H1 (cell line): Measurements from ENCODE around the gene ST6GALNAC4. TPM values are rescaled to one million over a fixed set of nuclear protein-coding genes. Genes with fewer than 3 reads are reported as not detected.

ENCODE experiments used
- ASH2L ChIP-seq: fragments of 200-600, 300-600 bp; sonication (generic); IDR thresholded peaks from one replicate; pipeline ENCODE4 v1.7.1; 2017; ENCODE audit warnings: low read length
- GABPA ChIP-seq: IDR thresholded peaks from 2 replicates; pipeline ENCODE4 v1.6.1; 2011; ENCODE audit warnings: mild to moderate bottlenecking, low read length, moderate library complexity, borderline replicate concordance; ENCODE audit not compliant: insufficient read depth
- HDAC2 ChIP-seq, 2 experiments: fragments of 300-600 bp in 1 of 2; sonication (generic) in 1 of 2; IDR thresholded peaks; 2 replicates each; pipeline ENCODE4 v1.6.1; 2011 to 2012; ENCODE audit warnings: low read depth in 2 of 2, low read length in 2 of 2, mild to moderate bottlenecking in 2 of 2, moderate library complexity in 2 of 2, borderline replicate concordance in 1 of 2, inconsistent platforms in 1 of 2
- JUND ChIP-seq: IDR thresholded peaks from 2 replicates; pipeline ENCODE4 v1.6.1; 2011; ENCODE audit warnings: mild to moderate bottlenecking, improper control_type of control experiment, low read length
- KDM5A ChIP-seq: fragments of 200-600 bp; IDR thresholded peaks from 2 replicates; pipeline ENCODE4 v1.7.1; 2012; ENCODE audit warnings: mild to moderate bottlenecking, low read length, inconsistent platforms, mixed read lengths
- NANOG ChIP-seq: IDR thresholded peaks from 2 replicates; pipeline ENCODE4 v1.6.1; 2011; ENCODE audit warnings: low read length, low read depth, mild to moderate bottlenecking, inconsistent platforms; ENCODE audit not compliant: insufficient read depth, poor library complexity, severe bottlenecking
- PHF8 ChIP-seq: fragments of 200-600 bp; sonication (generic); conservative IDR thresholded peaks from 2 replicates; pipeline ENCODE4 v1.7.1; 2012; ENCODE audit warnings: low read depth, mild to moderate bottlenecking, inconsistent platforms, low read length, moderate library complexity
- RAD21 ChIP-seq, 2 experiments: IDR thresholded peaks in 1 of 2; conservative IDR thresholded peaks in 1 of 2; 2 replicates each; pipeline ENCODE4 v1.6.1; 2011; ENCODE audit warnings: low read depth in 2 of 2, low read length in 2 of 2, improper control_type of control experiment in 1 of 2, inconsistent platforms in 1 of 2, mild to moderate bottlenecking in 1 of 2, moderate library complexity in 1 of 2
- polyA plus RNA-seq, 7 experiments: library from polyadenylated mRNA; depleted of rRNA in 3 of 7; stranded (reverse) in 5 of 7; unstranded in 2 of 7; fragments of >200 nt in 5 of 7; fragments of 200-250 nt in 2 of 7; gene quantifications; 1 replicate in 5 of 7; 2 replicates in 1 of 7; 4 replicates in 1 of 7; pipeline versions ENCODE4 v1.2.1 to v1.2.3, GENCODE V29; 2011 to 2013; ENCODE audit warnings: missing spikeins in 2 of 7, mixed read lengths in 2 of 7
- total RNA-seq: library from RNA; stranded (reverse); fragmentation: NEBNext Ultra II Directional; extraction: Animal tissue kit (Norgen Biotek cat#: 25700); gene quantifications from 2 replicates; pipeline ENCODE4 v1.2.1, GENCODE V29; 2021
- TF ChIP-seq, protein P1 (sequence below): fragments of 300-600 bp; sonication (generic); IDR thresholded peaks from 2 replicates; pipeline ENCODE4 v1.7.1; 2012; ENCODE audit warnings: low read length, moderate library complexity, mild to moderate bottlenecking, inconsistent platforms; ENCODE audit not compliant: insufficient replicate concordance

The ST6GALNAC4 gene
- total and polyA plus RNA-seq, 2 of the 8 experiments (the other 6 are each of a cell fraction or from before 2014, with no cell fraction given): 21.8 to 34.1 TPM

DNA sequence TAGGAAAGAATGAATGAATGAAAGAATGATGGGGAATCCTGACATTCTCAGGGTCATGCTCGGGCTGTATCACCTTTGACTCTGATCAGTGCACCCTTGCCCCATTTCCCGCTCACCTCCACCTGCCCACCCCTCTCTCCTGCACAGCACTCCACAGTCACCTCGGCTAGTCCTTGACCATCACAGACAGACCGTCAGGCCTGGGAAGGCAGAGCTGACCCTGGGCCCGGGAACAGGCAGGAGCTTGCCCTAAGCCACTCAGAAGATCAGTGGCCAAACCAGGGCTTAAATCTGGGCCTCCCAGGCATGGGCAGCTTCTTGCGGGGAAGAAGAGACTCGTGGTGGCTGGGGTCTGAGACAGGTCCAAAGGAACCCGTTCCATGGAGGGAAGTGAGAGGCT is 21.0 kb downstream of the ST6GALNAC4 start (continued):
- TF ChIP-seq PHF8 (no peak), NANOG (no peak), JUND (no peak), GABPA (no peak), KDM5A (no peak), HDAC2 (IDR thresholded peaks at IDR 0.05; ENCODE audit: borderline replicate concordance in 1 of 2, low read depth in 2 of 2, low read length in 2 of 2) (no peak), RAD21 (IDR thresholded peaks at IDR 0.05 in 1 of 2, conservative IDR thresholded peaks at IDR 0.05 in 1 of 2; ENCODE audit: low read depth in 2 of 2, low read length in 2 of 2) (no peak), ASH2L (no peak)
- TF ChIP-seq, protein P1, sequence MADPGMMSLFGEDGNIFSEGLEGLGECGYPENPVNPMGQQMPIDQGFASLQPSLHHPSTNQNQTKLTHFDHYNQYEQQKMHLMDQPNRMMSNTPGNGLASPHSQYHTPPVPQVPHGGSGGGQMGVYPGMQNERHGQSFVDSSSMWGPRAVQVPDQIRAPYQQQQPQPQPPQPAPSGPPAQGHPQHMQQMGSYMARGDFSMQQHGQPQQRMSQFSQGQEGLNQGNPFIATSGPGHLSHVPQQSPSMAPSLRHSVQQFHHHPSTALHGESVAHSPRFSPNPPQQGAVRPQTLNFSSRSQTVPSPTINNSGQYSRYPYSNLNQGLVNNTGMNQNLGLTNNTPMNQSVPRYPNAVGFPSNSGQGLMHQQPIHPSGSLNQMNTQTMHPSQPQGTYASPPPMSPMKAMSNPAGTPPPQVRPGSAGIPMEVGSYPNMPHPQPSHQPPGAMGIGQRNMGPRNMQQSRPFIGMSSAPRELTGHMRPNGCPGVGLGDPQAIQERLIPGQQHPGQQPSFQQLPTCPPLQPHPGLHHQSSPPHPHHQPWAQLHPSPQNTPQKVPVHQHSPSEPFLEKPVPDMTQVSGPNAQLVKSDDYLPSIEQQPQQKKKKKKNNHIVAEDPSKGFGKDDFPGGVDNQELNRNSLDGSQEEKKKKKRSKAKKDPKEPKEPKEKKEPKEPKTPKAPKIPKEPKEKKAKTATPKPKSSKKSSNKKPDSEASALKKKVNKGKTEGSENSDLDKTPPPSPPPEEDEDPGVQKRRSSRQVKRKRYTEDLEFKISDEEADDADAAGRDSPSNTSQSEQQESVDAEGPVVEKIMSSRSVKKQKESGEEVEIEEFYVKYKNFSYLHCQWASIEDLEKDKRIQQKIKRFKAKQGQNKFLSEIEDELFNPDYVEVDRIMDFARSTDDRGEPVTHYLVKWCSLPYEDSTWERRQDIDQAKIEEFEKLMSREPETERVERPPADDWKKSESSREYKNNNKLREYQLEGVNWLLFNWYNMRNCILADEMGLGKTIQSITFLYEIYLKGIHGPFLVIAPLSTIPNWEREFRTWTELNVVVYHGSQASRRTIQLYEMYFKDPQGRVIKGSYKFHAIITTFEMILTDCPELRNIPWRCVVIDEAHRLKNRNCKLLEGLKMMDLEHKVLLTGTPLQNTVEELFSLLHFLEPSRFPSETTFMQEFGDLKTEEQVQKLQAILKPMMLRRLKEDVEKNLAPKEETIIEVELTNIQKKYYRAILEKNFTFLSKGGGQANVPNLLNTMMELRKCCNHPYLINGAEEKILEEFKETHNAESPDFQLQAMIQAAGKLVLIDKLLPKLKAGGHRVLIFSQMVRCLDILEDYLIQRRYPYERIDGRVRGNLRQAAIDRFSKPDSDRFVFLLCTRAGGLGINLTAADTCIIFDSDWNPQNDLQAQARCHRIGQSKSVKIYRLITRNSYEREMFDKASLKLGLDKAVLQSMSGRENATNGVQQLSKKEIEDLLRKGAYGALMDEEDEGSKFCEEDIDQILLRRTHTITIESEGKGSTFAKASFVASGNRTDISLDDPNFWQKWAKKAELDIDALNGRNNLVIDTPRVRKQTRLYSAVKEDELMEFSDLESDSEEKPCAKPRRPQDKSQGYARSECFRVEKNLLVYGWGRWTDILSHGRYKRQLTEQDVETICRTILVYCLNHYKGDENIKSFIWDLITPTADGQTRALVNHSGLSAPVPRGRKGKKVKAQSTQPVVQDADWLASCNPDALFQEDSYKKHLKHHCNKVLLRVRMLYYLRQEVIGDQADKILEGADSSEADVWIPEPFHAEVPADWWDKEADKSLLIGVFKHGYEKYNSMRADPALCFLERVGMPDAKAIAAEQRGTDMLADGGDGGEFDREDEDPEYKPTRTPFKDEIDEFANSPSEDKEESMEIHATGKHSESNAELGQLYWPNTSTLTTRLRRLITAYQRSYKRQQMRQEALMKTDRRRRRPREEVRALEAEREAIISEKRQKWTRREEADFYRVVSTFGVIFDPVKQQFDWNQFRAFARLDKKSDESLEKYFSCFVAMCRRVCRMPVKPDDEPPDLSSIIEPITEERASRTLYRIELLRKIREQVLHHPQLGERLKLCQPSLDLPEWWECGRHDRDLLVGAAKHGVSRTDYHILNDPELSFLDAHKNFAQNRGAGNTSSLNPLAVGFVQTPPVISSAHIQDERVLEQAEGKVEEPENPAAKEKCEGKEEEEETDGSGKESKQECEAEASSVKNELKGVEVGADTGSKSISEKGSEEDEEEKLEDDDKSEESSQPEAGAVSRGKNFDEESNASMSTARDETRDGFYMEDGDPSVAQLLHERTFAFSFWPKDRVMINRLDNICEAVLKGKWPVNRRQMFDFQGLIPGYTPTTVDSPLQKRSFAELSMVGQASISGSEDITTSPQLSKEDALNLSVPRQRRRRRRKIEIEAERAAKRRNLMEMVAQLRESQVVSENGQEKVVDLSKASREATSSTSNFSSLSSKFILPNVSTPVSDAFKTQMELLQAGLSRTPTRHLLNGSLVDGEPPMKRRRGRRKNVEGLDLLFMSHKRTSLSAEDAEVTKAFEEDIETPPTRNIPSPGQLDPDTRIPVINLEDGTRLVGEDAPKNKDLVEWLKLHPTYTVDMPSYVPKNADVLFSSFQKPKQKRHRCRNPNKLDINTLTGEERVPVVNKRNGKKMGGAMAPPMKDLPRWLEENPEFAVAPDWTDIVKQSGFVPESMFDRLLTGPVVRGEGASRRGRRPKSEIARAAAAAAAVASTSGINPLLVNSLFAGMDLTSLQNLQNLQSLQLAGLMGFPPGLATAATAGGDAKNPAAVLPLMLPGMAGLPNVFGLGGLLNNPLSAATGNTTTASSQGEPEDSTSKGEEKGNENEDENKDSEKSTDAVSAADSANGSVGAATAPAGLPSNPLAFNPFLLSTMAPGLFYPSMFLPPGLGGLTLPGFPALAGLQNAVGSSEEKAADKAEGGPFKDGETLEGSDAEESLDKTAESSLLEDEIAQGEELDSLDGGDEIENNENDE: no peak
- TF ChIP-seq, all 59 proteins: peak for 0
